HCT116 (cell line): ENCODE data around the gene HTR7. TPM values are rescaled to one million over a fixed set of nuclear protein-coding genes. Genes with fewer than 3 reads are reported as not detected.

Source experiments
- ATAC-seq: fragments of 200-7000 bp; cut with Tn5 transposase; 2 replicates; pipeline ENCODE4 v1.9.1; 2020; ENCODE audit warnings: mild to moderate bottlenecking, moderate library complexity
- BruUV-seq: library from RNA; stranded (reverse); fragments of 400-500 nt; replicated peaks from 2 replicates; lab custom pipeline; 2021; lab: Mats Ljungman, UMichigan
- CTCF ChIA-PET: fragments of 300-600 bp; sonication (Branson Sonifier 250); formaldehyde crosslinking; loops from one replicate; lab custom pipeline; 2021; ENCODE audit warnings: antibody characterized with exemption; lab: Charles Lee
- POLR2A ChIA-PET: fragments of 300-600, 350-600 bp; sonication (Branson Sonifier 250); formaldehyde crosslinking; loops from one replicate; lab custom pipeline; 2021; ENCODE audit warnings: antibody characterized with exemption; lab: Charles Lee
- RAD21 ChIA-PET, 2 experiments: fragments of 300-600 bp; sonication (Branson Sonifier 250); formaldehyde crosslinking; loops; one replicate each; lab custom pipeline; 2023; ENCODE audit warnings: low total read pairs in 2 of 2; ENCODE audit not compliant: uncharacterized antibody in 2 of 2, unreplicated experiment in 2 of 2, low non-redundant PET in 1 of 2; lab: Charles Lee
- DNase-seq: peaks from one replicate; pipeline ENCODE4 v3.0.0-alpha.2; 2010; ENCODE audit warnings: low read depth, low spot score
- H2AFZ ChIP-seq: fragments of 200-600 bp; shearing (Covaris generic), sonication (generic); 2 replicates; pipeline ENCODE4 v1.6.1; 2017; ENCODE audit warnings: low read depth, mixed run types, mixed read lengths, antibody characterized with exemption, low read length; ENCODE audit not compliant: poor library complexity, severe bottlenecking
- H3K27ac ChIP-seq: 2 replicates; pipeline ENCODE4 v1.5.1; 2012; ENCODE audit warnings: low read depth, low read length
- H3K27me3 ChIP-seq: fragments of 200-600 bp; sonication (generic); 2 replicates; pipeline ENCODE4 v1.6.1; 2016; ENCODE audit warnings: mixed run types, low read length, mixed read lengths; ENCODE audit not compliant: insufficient read depth
- H3K36me3 ChIP-seq, 2 experiments: fragments of 200-500 bp in 1 of 2; fragments of 200-600 bp in 1 of 2; sonication (Bioruptor generic) in 1 of 2; sonication (generic) in 1 of 2; 2 replicates each; pipeline versions ENCODE4 v1.5.1 to v1.6.1; 2014 to 2016; ENCODE audit warnings: low read length in 2 of 2, inconsistent platforms in 1 of 2, mixed read lengths in 1 of 2, mixed run types in 1 of 2; ENCODE audit not compliant: insufficient read depth in 2 of 2, control insufficient read depth in 1 of 2
- H3K4me1 ChIP-seq, 2 experiments: fragments of 200-600 bp in 1 of 2; sonication (generic) in 1 of 2; 2 replicates each; pipeline versions ENCODE4 v1.5.1 to v1.6.1; 2012 to 2017; ENCODE audit warnings: low read length in 2 of 2, inconsistent platforms in 1 of 2, mild to moderate bottlenecking in 1 of 2, mixed read lengths in 1 of 2, mixed run types in 1 of 2, moderate library complexity in 1 of 2; ENCODE audit not compliant: insufficient read depth in 2 of 2, control insufficient read depth in 1 of 2
- H3K4me2 ChIP-seq: fragments of 200-600 bp; sonication (generic); 2 replicates; pipeline ENCODE4 v1.6.1; 2017; ENCODE audit warnings: mixed run types, low read length, mixed read lengths
- H3K4me3 ChIP-seq, 2 experiments: fragments of 200-600 bp in 1 of 2; sonication (generic) in 1 of 2; replicated peaks in 1 of 2; 2 replicates each; pipeline ENCODE4 v1.5.1; 2011 to 2016; ENCODE audit warnings: low read length in 2 of 2, control low read depth in 1 of 2, low read depth in 1 of 2, mild to moderate bottlenecking in 1 of 2, mixed read lengths in 1 of 2, mixed run types in 1 of 2
- H3K79me2 ChIP-seq: fragments of 200-600 bp; sonication (generic); 2 replicates; pipeline ENCODE4 v1.6.1; 2017; ENCODE audit warnings: mild to moderate bottlenecking, mixed run types, low read length, moderate library complexity, mixed read lengths; ENCODE audit not compliant: insufficient read depth
- H3K9ac ChIP-seq: fragments of 200-600 bp; sonication (generic); 2 replicates; pipeline ENCODE4 v1.6.1; 2016; ENCODE audit warnings: low read length, mixed read lengths
- H3K9me2 ChIP-seq: fragments of 200-600 bp; sonication (generic), shearing (Covaris generic); 2 replicates; pipeline ENCODE4 v1.6.1; 2017; ENCODE audit warnings: mixed run types, mild to moderate bottlenecking, moderate library complexity; ENCODE audit not compliant: insufficient read depth
- H3K9me3 ChIP-seq, 2 experiments: fragments of 200-500 bp in 1 of 2; fragments of 200-600 bp in 1 of 2; sonication (Bioruptor generic) in 1 of 2; sonication (generic) in 1 of 2; 2 replicates each; pipeline ENCODE4 v1.6.1; 2014 to 2017; ENCODE audit warnings: low read length in 2 of 2, mixed read lengths in 2 of 2, inconsistent platforms in 1 of 2, low read depth in 1 of 2, mild to moderate bottlenecking in 1 of 2, mixed run types in 1 of 2, moderate library complexity in 1 of 2; ENCODE audit not compliant: control insufficient read depth in 1 of 2, insufficient read depth in 1 of 2
- H4K20me1 ChIP-seq: fragments of 200-600 bp; sonication (generic), shearing (Covaris generic); 2 replicates; pipeline ENCODE4 v1.6.1; 2017; ENCODE audit warnings: mixed run types, mild to moderate bottlenecking, moderate library complexity; ENCODE audit not compliant: insufficient read depth
- EGR1 ChIP-seq: IDR thresholded peaks from 2 replicates; pipeline ENCODE4 v1.6.1; 2012; ENCODE audit warnings: low read depth
- FOSL1 ChIP-seq: IDR thresholded peaks from 2 replicates; pipeline ENCODE4 v1.6.1; 2012; ENCODE audit warnings: low read depth
- POLR2AphosphoS5 ChIP-seq: IDR thresholded peaks from 2 replicates; pipeline ENCODE4 v1.6.1; 2011; ENCODE audit warnings: mild to moderate bottlenecking, low read depth, low read length, moderate library complexity
- SRF ChIP-seq: IDR thresholded peaks from 2 replicates; pipeline ENCODE4 v1.6.1; 2012; ENCODE audit warnings: low read depth
- TCF7L2 ChIP-seq: IDR thresholded peaks from 2 replicates; pipeline ENCODE4 v1.7.0; 2011; ENCODE audit warnings: borderline replicate concordance, inconsistent platforms; ENCODE audit not compliant: insufficient read depth, insufficient read length; ENCODE audit errors: extremely low read depth
- ZNF274 ChIP-seq: fragments of 200-500 bp; sonication (Bioruptor generic); IDR thresholded peaks from 2 replicates; pipeline ENCODE4 v1.6.1; 2014; ENCODE audit warnings: mild to moderate bottlenecking, low read depth, low read length, inconsistent platforms
- intact Hi-C: fragments of 100-400 bp; cut with micrococcal nuclease; formaldehyde crosslinking; loops from 2 replicates; pipeline ENCODE4 v1.10.0; 2022
- total RNA-seq: library from RNA; stranded (reverse); gene quantifications from one replicate; pipeline ENCODE4 v1.2.1, GENCODE V29; 2021; ENCODE audit not compliant: unreplicated experiment
- TF ChIP-seq, protein P1 (sequence below): IDR thresholded peaks from 2 replicates; pipeline ENCODE4 v1.6.1; 2012
- TF ChIP-seq, protein P2 (sequence below): IDR thresholded peaks from 2 replicates; pipeline ENCODE4 v1.6.1; 2012; ENCODE audit warnings: low read depth

The HTR7 gene
- total RNA-seq, 1 experiment from 2014 or later: 32.2 TPM

- TF ChIP-seq EGR1: no peak
- no peak for TF ChIP-seq POLR2AphosphoS5
- no peak for TF ChIP-seq SRF
- no peak for TF ChIP-seq ZNF274
- TF ChIP-seq, protein P1, sequence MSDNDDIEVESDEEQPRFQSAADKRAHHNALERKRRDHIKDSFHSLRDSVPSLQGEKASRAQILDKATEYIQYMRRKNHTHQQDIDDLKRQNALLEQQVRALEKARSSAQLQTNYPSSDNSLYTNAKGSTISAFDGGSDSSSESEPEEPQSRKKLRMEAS: no peak
- no peak for TF ChIP-seq TCF7L2
- TF ChIP-seq, protein P2, sequence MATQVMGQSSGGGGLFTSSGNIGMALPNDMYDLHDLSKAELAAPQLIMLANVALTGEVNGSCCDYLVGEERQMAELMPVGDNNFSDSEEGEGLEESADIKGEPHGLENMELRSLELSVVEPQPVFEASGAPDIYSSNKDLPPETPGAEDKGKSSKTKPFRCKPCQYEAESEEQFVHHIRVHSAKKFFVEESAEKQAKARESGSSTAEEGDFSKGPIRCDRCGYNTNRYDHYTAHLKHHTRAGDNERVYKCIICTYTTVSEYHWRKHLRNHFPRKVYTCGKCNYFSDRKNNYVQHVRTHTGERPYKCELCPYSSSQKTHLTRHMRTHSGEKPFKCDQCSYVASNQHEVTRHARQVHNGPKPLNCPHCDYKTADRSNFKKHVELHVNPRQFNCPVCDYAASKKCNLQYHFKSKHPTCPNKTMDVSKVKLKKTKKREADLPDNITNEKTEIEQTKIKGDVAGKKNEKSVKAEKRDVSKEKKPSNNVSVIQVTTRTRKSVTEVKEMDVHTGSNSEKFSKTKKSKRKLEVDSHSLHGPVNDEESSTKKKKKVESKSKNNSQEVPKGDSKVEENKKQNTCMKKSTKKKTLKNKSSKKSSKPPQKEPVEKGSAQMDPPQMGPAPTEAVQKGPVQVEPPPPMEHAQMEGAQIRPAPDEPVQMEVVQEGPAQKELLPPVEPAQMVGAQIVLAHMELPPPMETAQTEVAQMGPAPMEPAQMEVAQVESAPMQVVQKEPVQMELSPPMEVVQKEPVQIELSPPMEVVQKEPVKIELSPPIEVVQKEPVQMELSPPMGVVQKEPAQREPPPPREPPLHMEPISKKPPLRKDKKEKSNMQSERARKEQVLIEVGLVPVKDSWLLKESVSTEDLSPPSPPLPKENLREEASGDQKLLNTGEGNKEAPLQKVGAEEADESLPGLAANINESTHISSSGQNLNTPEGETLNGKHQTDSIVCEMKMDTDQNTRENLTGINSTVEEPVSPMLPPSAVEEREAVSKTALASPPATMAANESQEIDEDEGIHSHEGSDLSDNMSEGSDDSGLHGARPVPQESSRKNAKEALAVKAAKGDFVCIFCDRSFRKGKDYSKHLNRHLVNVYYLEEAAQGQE: no peak
- TF ChIP-seq FOSL1: no peak
- Histone ChIP-seq H3K9me3 (no peaks in the 10 kb centered on the region), H3K27me3 (no peaks in the 10 kb centered on the region), H3K4me3 (peak overlapping the region; percentile 68 to 76), H3K79me2 (peaks cover 61% of the 10 kb centered on the region), H3K4me2 (peak overlapping the region; percentile 80), H3K36me3 (0 out of 4 replicates have a peak, but pooled peaks cover 0 to 2% of the 10 kb centered on the region in 2 experiments), H3K9ac (peak overlapping the region; percentile 70), H3K9me2 (no peaks in the 10 kb centered on the region), H4K20me1 (no peaks in the 10 kb centered on the region), H3K27ac (peak overlapping the region; percentile 95), H2AFZ (no peak overlapping the region), H3K4me1 (peaks cover 18 to 39% of the 10 kb centered on the region in 2 experiments)
- CTCF ChIA-PET: interaction anchor here (1.2 to 2.4 kb wide), 3 partner anchors 9 to 24 kb away, joined by 3 to 13 read pairs (median 4); no protein-coding TSS in a partner anchor
- POLR2A ChIA-PET: no interaction called here
- DNase-seq (no peak), ATAC-seq (no peak)
- intact Hi-C loops: loop anchor here (5.0 to 10.0 kb wide), 4 partner anchors 541 to 901 kb away; no protein-coding TSS in a partner anchor
- BruUV-seq: no TSS peak
- RAD21 ChIA-PET: no interaction called here
Measured at GRCh38 chr10:90856261-90856660, 1.6 kb downstream of the HTR7 start.
